GM18873 (cell line): ENCODE results near the gene TMEM232.
"Not testable (repeated sequence)": the region's sequence is repeated elsewhere in the genome, so short reads cannot be mapped to it uniquely, and the experiment has no call there.

Source experiments
- ATAC-seq: cut with Tn5 transposase; IDR thresholded peaks from one replicate; pipeline ENCODE4 v1.9.1; 2021; ENCODE audit warnings: mild to moderate bottlenecking, moderate library complexity, moderate number of reproducible peaks; ENCODE audit not compliant: unreplicated experiment, low FRiP score

The TMEM232 gene

GRCh38 chr5:110544603-110545002, 181.9 kb downstream of the TMEM232 start:
- ATAC-seq, result no peak

GRCh38 chr5:110542949-110543348, 183.5 kb downstream of the TMEM232 start:
- ATAC-seq, result no peak

GRCh38 chr5:110536120-110537115, 190.1 kb downstream of the TMEM232 start:
- ATAC-seq, result no peak

GRCh38 chr5:110535146-110535545, 191.3 kb downstream of the TMEM232 start:
- ATAC-seq, result not testable (repeated sequence)

GRCh38 chr5:110525762-110526161, 200.7 kb downstream of the TMEM232 start:
- no peak for ATAC-seq

GRCh38 chr5:110517396-110517795, 209.1 kb downstream of the TMEM232 start:
- no peak for ATAC-seq

- no peak for ATAC-seq
These were observed 212.4 kb downstream of the TMEM232 start for GRCh38 chr5:110514030-110514429.

GRCh38 chr5:110512266-110512665, 214.2 kb downstream of the TMEM232 start:
- no peak for ATAC-seq

GRCh38 chr5:110510146-110510545, 216.3 kb downstream of the TMEM232 start:
- no peak for ATAC-seq

- ATAC-seq, result no peak
These were observed 218.5 kb downstream of the TMEM232 start for GRCh38 chr5:110507972-110508371.

- ATAC-seq, result no peak
These were observed 220.1 kb downstream of the TMEM232 start for GRCh38 chr5:110506378-110506777.

GRCh38 chr5:110496276-110496675, 230.2 kb downstream of the TMEM232 start:
- no peak for ATAC-seq

- ATAC-seq, result no peak
These were observed 234.0 kb downstream of the TMEM232 start for GRCh38 chr5:110492446-110492845.

- ATAC-seq, result no peak
These were observed 247.6 kb downstream of the TMEM232 start for GRCh38 chr5:110478895-110479294.

- no peak for ATAC-seq
These were observed 248.6 kb downstream of the TMEM232 start for GRCh38 chr5:110477911-110478310.

GRCh38 chr5:110476164-110476563, 250.3 kb downstream of the TMEM232 start:
- ATAC-seq, result no peak

- ATAC-seq, result no peak
These were observed 250.9 kb downstream of the TMEM232 start for GRCh38 chr5:110475529-110475928.

- ATAC-seq, result no peak
These were observed 257.0 kb downstream of the TMEM232 start for GRCh38 chr5:110469486-110469885.

GRCh38 chr5:110463106-110463505, 263.4 kb downstream of the TMEM232 start:
- no peak for ATAC-seq

GRCh38 chr5:110460837-110461236, 265.6 kb downstream of the TMEM232 start:
- ATAC-seq, result no peak

- no peak for ATAC-seq
These were observed 268.2 kb downstream of the TMEM232 start for GRCh38 chr5:110458313-110458712.

- no peak for ATAC-seq
These were observed 283.6 kb downstream of the TMEM232 start for GRCh38 chr5:110442856-110443255.
